ENCODE measurements around the gene THSD8.

THSD8 gene

DNA sequence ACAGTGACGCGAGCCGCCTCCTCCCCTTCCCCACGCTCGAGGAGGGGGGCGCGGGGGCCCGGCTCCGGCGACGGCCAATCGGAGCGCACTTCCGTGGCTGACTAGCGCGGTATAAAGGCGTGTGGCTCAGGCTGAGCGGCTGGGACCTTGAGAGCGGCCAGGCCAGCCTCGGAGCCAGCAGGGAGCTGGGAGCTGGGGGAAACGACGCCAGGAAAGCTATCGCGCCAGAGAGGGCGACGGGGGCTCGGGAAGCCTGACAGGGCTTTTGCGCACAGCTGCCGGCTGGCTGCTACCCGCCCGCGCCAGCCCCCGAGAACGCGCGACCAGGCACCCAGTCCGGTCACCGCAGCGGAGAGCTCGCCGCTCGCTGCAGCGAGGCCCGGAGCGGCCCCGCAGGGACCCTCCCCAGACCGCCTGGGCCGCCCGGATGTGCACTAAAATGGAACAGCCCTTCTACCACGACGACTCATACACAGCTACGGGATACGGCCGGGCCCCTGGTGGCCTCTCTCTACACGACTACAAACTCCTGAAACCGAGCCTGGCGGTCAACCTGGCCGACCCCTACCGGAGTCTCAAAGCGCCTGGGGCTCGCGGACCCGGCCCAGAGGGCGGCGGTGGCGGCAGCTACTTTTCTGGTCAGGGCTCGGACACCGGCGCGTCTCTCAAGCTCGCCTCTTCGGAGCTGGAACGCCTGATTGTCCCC lies 10.4 kb upstream of the THSD8 start, which contains the start of gene JUNB (continued):
- TF ChIP-seq ZEB2 (tag by site-specific recombination; IDR thresholded peaks at IDR 0.05) (peak; percentile 79), ZNF660 (tag by site-specific recombination; IDR thresholded peaks at IDR 0.05) (0 out of 2 replicates have a peak, but pooled peaks have one; percentile 85), ZNF423 (tag by site-specific recombination; IDR thresholded peaks at IDR 0.05) (peak; percentile 70), ZNF645 (tag by site-specific recombination; IDR thresholded peaks at IDR 0.05) (no peak), KLF7 (tag by site-specific recombination; IDR thresholded peaks at IDR 0.05; ENCODE audit: borderline replicate concordance) (no peak), ZNF140 (tag by site-specific recombination; IDR thresholded peaks at IDR 0.05) (no peak), ZFP41 (tag by site-specific recombination; IDR thresholded peaks at IDR 0.05; ENCODE audit: borderline replicate concordance) (no peak), ZNF510 (tag by site-specific recombination; IDR thresholded peaks at IDR 0.05; ENCODE audit: insufficient replicate concordance) (no peak), ZBTB48 (tag by site-specific recombination; IDR thresholded peaks at IDR 0.05) (peak; percentile 73), ZNF76 (tag by site-specific recombination; IDR thresholded peaks at IDR 0.05; ENCODE audit: borderline replicate concordance, low read depth) (peak; percentile 70; the same call in 1 of the 2 replicates), ZNF433 (tag by site-specific recombination; IDR thresholded peaks at IDR 0.05; ENCODE audit: low read depth) (no peak), ZFP3 (tag by site-specific recombination; IDR thresholded peaks at IDR 0.05; ENCODE audit: low read depth) (no peak), SCRT2 (tag by site-specific recombination; IDR thresholded peaks at IDR 0.05) (no peak), BCL11B (tag by site-specific recombination; IDR thresholded peaks at IDR 0.05; ENCODE audit: low read depth) (0 out of 2 replicates have a peak, but pooled peaks have one; percentile 11), ZNF629 (tag by site-specific recombination; IDR thresholded peaks at IDR 0.05) (peak; percentile 85), ZFHX2 (tag by site-specific recombination; conservative IDR thresholded peaks at IDR 0.05) (peak; percentile 91), ZNF302 (tag by site-specific recombination; IDR thresholded peaks at IDR 0.05; ENCODE audit: low read depth) (no peak), ZNF292 (tag by site-specific recombination; IDR thresholded peaks at IDR 0.05; ENCODE audit: borderline replicate concordance, low read depth) (no peak), ZXDB (tag by site-specific recombination; IDR thresholded peaks at IDR 0.05) (peak; percentile 87), HIC1 (tag by site-specific recombination; IDR thresholded peaks at IDR 0.05) (no peak), ZNF768 (tag by site-specific recombination; IDR thresholded peaks at IDR 0.05) (no peak; the same call in 1 of the 2 replicates), GLI4 (tag by site-specific recombination; IDR thresholded peaks at IDR 0.05) (peak; percentile 53; the same call in 1 of the 2 replicates), ZIC2 (tag by site-specific recombination; IDR thresholded peaks at IDR 0.05) (peak; percentile 68; the same call in 1 of the 2 replicates), ZNF10 (tag by site-specific recombination; IDR thresholded peaks at IDR 0.05) (0 out of 2 replicates have a peak, but pooled peaks have one; percentile 26), ZBTB21 (tag by site-specific recombination; IDR thresholded peaks at IDR 0.05) (peak; percentile 46; the same call in 1 of the 2 replicates), ZNF394 (tag by site-specific recombination; IDR thresholded peaks at IDR 0.05; ENCODE audit: borderline replicate concordance) (peak; percentile 76), ZNF785 (tag by site-specific recombination; IDR thresholded peaks at IDR 0.05) (no peak), WT1 (tag by site-specific recombination; IDR thresholded peaks at IDR 0.05) (peak; percentile 65; the same call in 1 of the 2 replicates), ZNF148 (tag by site-specific recombination; IDR thresholded peaks at IDR 0.05; ENCODE audit: borderline replicate concordance) (no peak; the same call in 1 of the 2 replicates), KLF10 (tag by site-specific recombination; IDR thresholded peaks at IDR 0.05) (peak; percentile 97), ZNF664 (tag by site-specific recombination; IDR thresholded peaks at IDR 0.05) (no peak), ZNF391 (tag by site-specific recombination; IDR thresholded peaks at IDR 0.05; ENCODE audit: borderline replicate concordance, low read depth) (no peak), ZSCAN30 (tag by site-specific recombination; IDR thresholded peaks at IDR 0.05) (peak; percentile 77; the same call in 1 of the 2 replicates)
- TF ChIP-seq, protein P1, sequence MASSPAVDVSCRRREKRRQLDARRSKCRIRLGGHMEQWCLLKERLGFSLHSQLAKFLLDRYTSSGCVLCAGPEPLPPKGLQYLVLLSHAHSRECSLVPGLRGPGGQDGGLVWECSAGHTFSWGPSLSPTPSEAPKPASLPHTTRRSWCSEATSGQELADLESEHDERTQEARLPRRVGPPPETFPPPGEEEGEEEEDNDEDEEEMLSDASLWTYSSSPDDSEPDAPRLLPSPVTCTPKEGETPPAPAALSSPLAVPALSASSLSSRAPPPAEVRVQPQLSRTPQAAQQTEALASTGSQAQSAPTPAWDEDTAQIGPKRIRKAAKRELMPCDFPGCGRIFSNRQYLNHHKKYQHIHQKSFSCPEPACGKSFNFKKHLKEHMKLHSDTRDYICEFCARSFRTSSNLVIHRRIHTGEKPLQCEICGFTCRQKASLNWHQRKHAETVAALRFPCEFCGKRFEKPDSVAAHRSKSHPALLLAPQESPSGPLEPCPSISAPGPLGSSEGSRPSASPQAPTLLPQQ (tag by site-specific recombination; IDR thresholded peaks at IDR 0.05): peak; percentile 87
